ENCODE results near the gene TRPM6.

TRPM6 gene

DNA sequence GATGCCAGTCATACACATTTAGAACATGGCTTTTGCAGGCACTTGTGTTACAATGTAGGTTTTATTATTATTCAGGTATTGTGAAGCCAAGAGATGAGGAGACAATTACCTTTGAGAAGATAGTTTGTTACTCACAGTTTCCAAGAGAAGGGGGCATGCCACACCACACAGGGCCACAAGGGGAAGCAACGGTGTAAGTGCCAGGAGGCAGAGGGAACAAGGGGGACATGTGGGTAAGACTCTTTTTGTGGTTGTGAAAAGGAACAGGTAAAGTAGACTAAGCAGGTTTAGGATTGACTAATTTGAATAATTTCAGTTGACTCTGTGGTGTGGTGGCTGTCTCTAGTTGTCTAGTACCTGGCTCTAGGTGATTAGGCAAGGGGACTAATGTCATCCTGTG, 191.2 kb downstream of the TRPM6 start:
- no peak for DNase-seq

DNA sequence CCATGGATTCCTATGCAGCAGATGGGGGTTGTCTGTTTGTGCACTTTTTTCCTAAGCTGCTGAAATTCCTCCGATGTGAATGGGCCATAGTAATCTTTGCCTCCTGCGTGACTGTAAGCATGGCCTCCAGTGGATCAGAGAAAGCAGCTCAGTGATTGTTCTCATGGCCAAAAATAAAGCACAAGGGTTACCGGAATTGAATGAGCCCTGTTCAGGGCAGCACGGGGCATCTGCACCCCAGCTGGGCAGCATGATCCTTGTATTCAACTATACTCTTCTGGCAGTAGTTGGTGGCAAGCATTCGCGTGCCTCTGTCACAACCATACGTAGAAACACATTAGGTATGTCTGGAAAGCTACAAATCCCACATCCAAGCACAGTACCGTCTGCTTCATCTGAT, 196.7 kb downstream of the TRPM6 start:
- no peak for DNase-seq

DNA sequence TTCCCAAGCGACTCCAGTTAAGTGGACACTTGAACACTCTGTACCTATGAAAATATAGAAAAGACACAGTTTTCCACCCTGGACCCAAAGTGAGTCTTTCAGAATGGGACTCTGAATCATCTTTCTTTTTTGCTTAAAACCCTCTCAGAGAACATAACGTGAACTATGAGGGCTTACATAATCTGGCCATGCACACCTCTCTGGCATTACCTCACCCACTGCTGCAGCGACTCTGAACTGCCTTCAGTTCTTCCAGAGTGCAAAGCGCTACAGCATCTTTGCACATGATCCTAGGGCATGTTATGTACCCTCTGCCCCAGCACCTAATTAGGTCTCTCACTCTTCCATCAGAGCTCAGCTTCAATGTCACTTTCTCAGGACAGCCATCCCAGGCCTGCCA, 204.4 kb downstream of the TRPM6 start:
- DNase-seq, result no peak

DNA sequence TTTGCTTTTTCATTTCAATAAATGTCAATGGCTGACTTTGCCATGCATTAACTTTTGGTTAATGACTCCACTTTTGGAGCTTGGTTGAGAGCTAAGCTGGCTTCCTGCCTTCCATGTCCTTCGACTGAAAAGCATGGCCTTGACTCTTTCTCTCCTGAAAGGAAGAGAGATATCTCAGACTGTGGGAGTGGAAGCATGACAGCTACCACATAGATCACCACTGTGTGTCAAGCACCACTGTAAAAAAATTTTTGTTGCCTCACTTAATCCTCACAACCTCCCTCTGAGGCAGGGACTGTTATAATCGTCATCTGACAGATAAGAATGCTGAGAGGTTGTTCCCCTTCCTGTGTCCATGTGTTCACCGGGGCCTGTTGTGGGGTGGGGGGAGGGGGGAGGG, 205.8 kb downstream of the TRPM6 start:
- no peak for DNase-seq

DNA sequence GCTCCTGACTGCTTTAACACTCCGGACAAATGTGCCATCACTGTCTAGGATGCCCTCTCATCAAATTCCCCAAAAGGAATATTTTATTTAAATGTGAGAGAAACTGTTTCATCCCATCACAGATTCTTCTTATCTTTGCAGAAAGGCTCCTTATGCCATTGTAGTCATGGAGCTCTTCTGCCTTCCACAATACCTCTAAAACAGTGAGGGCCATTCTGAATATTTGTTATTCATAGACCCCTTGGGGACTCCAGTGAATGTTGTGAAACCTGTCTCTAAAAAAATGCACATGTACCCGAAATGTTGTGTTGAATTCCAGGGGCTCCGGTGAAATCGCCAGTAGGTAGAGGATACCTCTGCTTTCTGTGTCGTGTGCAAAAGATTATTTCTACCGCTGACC, 213.6 kb downstream of the TRPM6 start:
- no peak for DNase-seq

Measured in hematopoietic multipotent progenitor cell treated with erythropoietin and hydrocortisone succinate and interleukin-3 and kit ligand, for 6 days (in vitro differentiated cells).